Measurements from ENCODE around the gene STK11IP.

Gene STK11IP

GRCh38 chr2:219566640-219567039 lies 31.0 kb upstream of the STK11IP start:
- DNase-seq (ENCODE audit: low read depth in 1 of 2, low spot score in 1 of 2), result no peak
- Histone ChIP-seq H3K27me3 (ENCODE audit: insufficient read depth, poor library complexity, severe bottlenecking) (peaks cover 9% of the 10 kb centered on the region), H3K27ac (replicated peaks) (no peak overlapping the region), H3K4me3 (replicated peaks; ENCODE audit: insufficient read depth, low read length) (no peak overlapping the region)
- TF ChIP-seq POLR2AphosphoS5 (IDR thresholded peaks at IDR 0.05; ENCODE audit: low read depth) (no peak), REST (IDR thresholded peaks at IDR 0.05; ENCODE audit: insufficient replicate concordance, low read depth) (no peak), CTCF (IDR thresholded peaks at IDR 0.05; ENCODE audit: insufficient read depth, low read length) (no peak)

GRCh38 chr2:219567131-219567530 lies 30.5 kb upstream of the STK11IP start:
- no peak overlapping the region for H3K27ac ChIP-seq (replicated peaks)
- TF ChIP-seq POLR2AphosphoS5 (IDR thresholded peaks at IDR 0.05; ENCODE audit: low read depth) (no peak), SPI1 (IDR thresholded peaks at IDR 0.05; ENCODE audit: borderline replicate concordance, low read depth) (no peak), CTCF (IDR thresholded peaks at IDR 0.05; ENCODE audit: insufficient read depth, low read length) (no peak), GABPA (IDR thresholded peaks at IDR 0.05; ENCODE audit: low read depth) (no peak), REST (IDR thresholded peaks at IDR 0.05; ENCODE audit: insufficient replicate concordance, low read depth) (no peak)
- H3K4me3 ChIP-seq (replicated peaks; ENCODE audit: insufficient read depth, low read length), result no peak overlapping the region
- peaks cover 9% of the 10 kb centered on the region for H3K27me3 ChIP-seq (ENCODE audit: insufficient read depth, poor library complexity, severe bottlenecking)
- DNase-seq (ENCODE audit: low read depth in 1 of 2, low spot score in 1 of 2), result no peak

- Histone ChIP-seq H3K27me3 (ENCODE audit: insufficient read depth, poor library complexity, severe bottlenecking) (peaks cover 9% of the 10 kb centered on the region), H3K27ac (replicated peaks) (no peak overlapping the region), H3K4me3 (replicated peaks; ENCODE audit: insufficient read depth, low read length) (no peak overlapping the region)
- TF ChIP-seq CTCF (IDR thresholded peaks at IDR 0.05; ENCODE audit: insufficient read depth, low read length) (no peak), REST (IDR thresholded peaks at IDR 0.05; ENCODE audit: insufficient replicate concordance, low read depth) (no peak), SPI1 (IDR thresholded peaks at IDR 0.05; ENCODE audit: borderline replicate concordance, low read depth) (no peak), POLR2AphosphoS5 (IDR thresholded peaks at IDR 0.05; ENCODE audit: low read depth) (no peak), GABPA (IDR thresholded peaks at IDR 0.05; ENCODE audit: low read depth) (no peak)
- DNase-seq (ENCODE audit: low read depth in 1 of 2, low spot score in 1 of 2), result no peak
Measured at GRCh38 chr2:219567791-219568361, 29.8 kb upstream of the STK11IP start.
